Hepatocyte (in vitro differentiated cells): Measurements from ENCODE around the gene MASP1.

Experiments
- EZH2 ChIP-seq: fragments of 200-600 bp; sonication (generic); IDR thresholded peaks from 2 replicates; pipeline ENCODE4 v1.6.1; 2016; ENCODE audit warnings: antibody characterized with exemption, mild to moderate bottlenecking, borderline replicate concordance
- TF ChIP-seq, protein P1 (sequence below): fragments of 200-600 bp; sonication (generic); IDR thresholded peaks from 2 replicates; pipeline ENCODE4 v1.5.1; 2016; ENCODE audit warnings: antibody characterized with exemption, mild to moderate bottlenecking; ENCODE audit not compliant: poor library complexity

DNA sequence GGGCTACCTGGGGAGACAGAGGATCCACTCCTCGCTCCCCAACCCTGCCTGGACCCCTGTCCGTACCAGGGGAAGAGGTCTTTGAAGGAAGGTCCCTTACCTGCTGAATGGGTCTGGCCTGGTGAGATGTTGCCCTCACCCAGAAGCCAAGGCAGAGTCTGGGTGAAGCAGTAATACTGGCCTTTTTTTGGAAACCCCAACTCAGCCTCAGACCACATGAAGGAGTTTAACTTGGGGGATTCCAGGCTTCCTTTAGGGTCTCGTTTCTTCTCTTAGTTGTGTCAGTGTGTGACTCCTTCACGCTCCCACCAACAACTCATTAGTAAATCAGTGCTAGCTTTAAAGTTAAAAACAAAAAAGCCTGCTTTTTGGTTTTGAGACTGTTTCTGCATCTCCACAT is 48.6 kb downstream of the MASP1 start:
- TF ChIP-seq, protein P1, sequence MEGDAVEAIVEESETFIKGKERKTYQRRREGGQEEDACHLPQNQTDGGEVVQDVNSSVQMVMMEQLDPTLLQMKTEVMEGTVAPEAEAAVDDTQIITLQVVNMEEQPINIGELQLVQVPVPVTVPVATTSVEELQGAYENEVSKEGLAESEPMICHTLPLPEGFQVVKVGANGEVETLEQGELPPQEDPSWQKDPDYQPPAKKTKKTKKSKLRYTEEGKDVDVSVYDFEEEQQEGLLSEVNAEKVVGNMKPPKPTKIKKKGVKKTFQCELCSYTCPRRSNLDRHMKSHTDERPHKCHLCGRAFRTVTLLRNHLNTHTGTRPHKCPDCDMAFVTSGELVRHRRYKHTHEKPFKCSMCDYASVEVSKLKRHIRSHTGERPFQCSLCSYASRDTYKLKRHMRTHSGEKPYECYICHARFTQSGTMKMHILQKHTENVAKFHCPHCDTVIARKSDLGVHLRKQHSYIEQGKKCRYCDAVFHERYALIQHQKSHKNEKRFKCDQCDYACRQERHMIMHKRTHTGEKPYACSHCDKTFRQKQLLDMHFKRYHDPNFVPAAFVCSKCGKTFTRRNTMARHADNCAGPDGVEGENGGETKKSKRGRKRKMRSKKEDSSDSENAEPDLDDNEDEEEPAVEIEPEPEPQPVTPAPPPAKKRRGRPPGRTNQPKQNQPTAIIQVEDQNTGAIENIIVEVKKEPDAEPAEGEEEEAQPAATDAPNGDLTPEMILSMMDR, result no peak
- no peak for TF ChIP-seq EZH2
